Measurements from ENCODE around the gene R3HDM2. TPM values are rescaled to one million over a fixed set of nuclear protein-coding genes. Genes with fewer than 3 reads are reported as not detected.
A peak's percentile ranks its signal among the peaks of the same experiment; 100 is the strongest.

R3HDM2 gene
- total and polyA plus RNA-seq, 2 of the 13 experiments (the other 11 are each of a cell fraction or from before 2014, with no cell fraction given) = 11.1 to 23.5 TPM

GRCh38 chr12:57434517-57435223 lies 3.8 kb upstream of the R3HDM2 start, which contains the start of gene INHBC (continued):
- peak; percentile 65 for TF ChIP-seq PHF8 (CRISPR knock-in tag; IDR thresholded peaks at IDR 0.05)
- peak; percentile 73; the same call in 1 of the 2 replicates for TF ChIP-seq ZNF34 (CRISPR knock-in tag; IDR thresholded peaks at IDR 0.05; ENCODE audit: borderline replicate concordance)
- no peak for TF ChIP-seq ZNF7 (CRISPR knock-in tag; IDR thresholded peaks at IDR 0.05)
- peak; percentile 79; the same call in 1 of the 2 replicates for TF ChIP-seq TFAP4 (IDR thresholded peaks at IDR 0.05; ENCODE audit: borderline replicate concordance, low read depth)
- peak; percentile 71 for TF ChIP-seq ZFX (CRISPR knock-in tag; IDR thresholded peaks at IDR 0.05; ENCODE audit: low read depth)
- TF ChIP-seq ZNF431 (CRISPR knock-in tag; IDR thresholded peaks at IDR 0.05; ENCODE audit: borderline replicate concordance, low read depth) = 0 out of 2 replicates have a peak, but pooled peaks have one; percentile 24
- TF ChIP-seq ZNF687 (CRISPR knock-in tag; IDR thresholded peaks at IDR 0.05) = peak; percentile 90
- TF ChIP-seq TBX2 (CRISPR knock-in tag; IDR thresholded peaks at IDR 0.05; ENCODE audit: borderline replicate concordance) = no peak; the same call in 1 of the 2 replicates
- TF ChIP-seq ZNF775 (CRISPR knock-in tag; IDR thresholded peaks at IDR 0.05; ENCODE audit: borderline replicate concordance) = no peak
- no peak for TF ChIP-seq IKZF5 (CRISPR knock-in tag; IDR thresholded peaks at IDR 0.05)
- no peak for TF ChIP-seq PRDM10 (CRISPR knock-in tag; IDR thresholded peaks at IDR 0.05; ENCODE audit: low read depth)
- TF ChIP-seq PHF20 (CRISPR knock-in tag; IDR thresholded peaks at IDR 0.05) = peak; percentile 53; the same call in 1 of the 2 replicates
- peak; percentile 55; the same call in 1 of the 2 replicates for TF ChIP-seq GMEB1 (CRISPR knock-in tag; IDR thresholded peaks at IDR 0.05; ENCODE audit: borderline replicate concordance)
- no peak for TF ChIP-seq ONECUT2 (CRISPR knock-in tag; IDR thresholded peaks at IDR 0.05)
- TF ChIP-seq ADNP (CRISPR knock-in tag; IDR thresholded peaks at IDR 0.05) = no peak
